H9 (cell line): ENCODE measurements around the gene ADARB2. TPM values are rescaled to one million over a fixed set of nuclear protein-coding genes. Genes with fewer than 3 reads are reported as not detected.

Source experiments
- DNase-seq: peaks from one replicate; pipeline ENCODE4 v3.0.0-alpha.2; 2017
- H2AFZ ChIP-seq: one replicate; pipeline ENCODE4 v1.6.1; 2013; ENCODE audit warnings: mild to moderate bottlenecking, low read length, control low read depth, moderate library complexity
- H2AK5ac ChIP-seq: 2 replicates; pipeline ENCODE4 v1.6.1; 2013; ENCODE audit warnings: low read length, control low read depth, mixed read lengths; ENCODE audit not compliant: insufficient read length
- H2BK120ac ChIP-seq: one replicate; pipeline ENCODE4 v1.6.1; 2013; ENCODE audit warnings: low read depth, mild to moderate bottlenecking, low read length, control low read depth, inconsistent platforms; ENCODE audit not compliant: poor library complexity, severe bottlenecking
- H2BK12ac ChIP-seq: 2 replicates; pipeline ENCODE4 v1.6.1; 2013; ENCODE audit warnings: low read length, control low read depth, mixed read lengths, low read depth; ENCODE audit not compliant: insufficient read length
- H2BK15ac ChIP-seq: 2 replicates; pipeline ENCODE4 v1.6.1; 2013; ENCODE audit warnings: low read depth, low read length, control low read depth
- H2BK20ac ChIP-seq: one replicate; pipeline ENCODE4 v1.6.1; 2013; ENCODE audit warnings: low read depth, mild to moderate bottlenecking, low read length, control low read depth, inconsistent platforms; ENCODE audit not compliant: poor library complexity, severe bottlenecking
- H2BK5ac ChIP-seq: 2 replicates; pipeline ENCODE4 v1.6.1; 2013; ENCODE audit warnings: low read length, control low read depth, mixed read lengths; ENCODE audit not compliant: insufficient read length
- H3K14ac ChIP-seq: 2 replicates; pipeline ENCODE4 v1.6.1; 2013; ENCODE audit warnings: low read length, control low read depth; ENCODE audit not compliant: insufficient read depth
- H3K18ac ChIP-seq: 2 replicates; pipeline ENCODE4 v1.6.1; 2013; ENCODE audit warnings: low read depth, mild to moderate bottlenecking, mixed read lengths, low read length, control low read depth; ENCODE audit not compliant: insufficient read length
- H3K23ac ChIP-seq: 2 replicates; pipeline ENCODE4 v1.6.1; 2013; ENCODE audit warnings: low read length, control low read depth, mixed read lengths, low read depth; ENCODE audit not compliant: insufficient read length
- H3K23me2 ChIP-seq: 2 replicates; pipeline ENCODE4 v1.6.1; 2013; ENCODE audit warnings: low read depth, mild to moderate bottlenecking, mixed read lengths, low read length, control low read depth; ENCODE audit not compliant: insufficient read length, poor library complexity, severe bottlenecking
- H3K27ac ChIP-seq: 2 replicates; pipeline ENCODE4 v1.5.1; 2013; ENCODE audit warnings: low read length, control low read depth, mixed read lengths, low read depth; ENCODE audit not compliant: insufficient read length
- H3K27me3 ChIP-seq: 2 replicates; pipeline ENCODE4 v1.6.1; 2013; ENCODE audit warnings: low read length, control low read depth, inconsistent platforms; ENCODE audit not compliant: insufficient read depth
- H3K4ac ChIP-seq: 2 replicates; pipeline ENCODE4 v1.6.1; 2013; ENCODE audit warnings: low read depth, mild to moderate bottlenecking, control low read depth, inconsistent platforms, low read length, moderate library complexity
- H3K4me1 ChIP-seq: 2 replicates; pipeline ENCODE4 v1.6.1; 2013; ENCODE audit warnings: low read length, control low read depth, inconsistent platforms; ENCODE audit not compliant: insufficient read depth
- H3K4me2 ChIP-seq: 2 replicates; pipeline ENCODE4 v1.6.1; 2013; ENCODE audit warnings: low read length, control low read depth, mixed read lengths; ENCODE audit not compliant: insufficient read length, insufficient read depth
- H3K56ac ChIP-seq: 2 replicates; pipeline ENCODE4 v1.6.1; 2013; ENCODE audit warnings: low read depth, mild to moderate bottlenecking, mixed read lengths, low read length, control low read depth; ENCODE audit not compliant: insufficient read length
- H3K79me1 ChIP-seq: 2 replicates; pipeline ENCODE4 v1.6.1; 2013; ENCODE audit warnings: low read depth, mild to moderate bottlenecking, moderate library complexity, low read length, control low read depth, inconsistent platforms; ENCODE audit not compliant: insufficient read depth, poor library complexity, severe bottlenecking
- H3K79me2 ChIP-seq: 2 replicates; pipeline ENCODE4 v1.6.1; 2013; ENCODE audit warnings: low read length, control low read depth, inconsistent platforms; ENCODE audit not compliant: insufficient read depth
- H3K9ac ChIP-seq: 2 replicates; pipeline ENCODE4 v1.6.1; 2013; ENCODE audit warnings: low read length, control low read depth, mixed read lengths; ENCODE audit not compliant: insufficient read length; ENCODE audit errors: extremely low read depth
- H3K9me3 ChIP-seq: one replicate; pipeline ENCODE4 v1.6.1; 2013; ENCODE audit warnings: low read depth, low read length, inconsistent platforms; ENCODE audit not compliant: control insufficient read depth
- H3T11ph ChIP-seq: one replicate; pipeline ENCODE4 v1.6.1; 2013; ENCODE audit warnings: mild to moderate bottlenecking, low read length, control low read depth, inconsistent platforms
- H4K20me1 ChIP-seq: one replicate; pipeline ENCODE4 v1.6.1; 2013; ENCODE audit not compliant: control insufficient read depth, insufficient read length, insufficient read depth
- H4K5ac ChIP-seq: 2 replicates; pipeline ENCODE4 v1.6.1; 2013; ENCODE audit warnings: low read depth, mild to moderate bottlenecking, mixed read lengths, low read length, control low read depth; ENCODE audit not compliant: insufficient read length
- H4K8ac ChIP-seq: replicated peaks from 2 replicates; pipeline ENCODE4 v1.6.1; 2013; ENCODE audit warnings: low read length, control low read depth, mixed read lengths, low read depth; ENCODE audit not compliant: insufficient read length
- H4K91ac ChIP-seq: 2 replicates; pipeline ENCODE4 v1.6.1; 2013; ENCODE audit warnings: low read depth, mild to moderate bottlenecking, moderate library complexity, mixed read lengths, low read length, control low read depth; ENCODE audit not compliant: insufficient read length
- H3K27ac Mint-ChIP-seq, 3 experiments: 2 replicates in 2 of 3; 3 replicates in 1 of 3; pipeline ENCODE4 v1.8.0; 2020 to 2021; ENCODE audit warnings: mixed read lengths in 3 of 3, mild to moderate bottlenecking in 1 of 3, moderate library complexity in 1 of 3
- H3K27me3 Mint-ChIP-seq: 2 replicates; pipeline ENCODE4 v1.8.0; 2021; ENCODE audit warnings: low read depth, mild to moderate bottlenecking, moderate library complexity, mixed read lengths
- H3K36me3 Mint-ChIP-seq, 3 experiments: 2 replicates in 2 of 3; 3 replicates in 1 of 3; pipeline ENCODE4 v1.8.0; 2020 to 2021; ENCODE audit warnings: low read depth in 3 of 3, mixed read lengths in 3 of 3; ENCODE audit not compliant: insufficient read depth in 1 of 3
- H3K4me1 Mint-ChIP-seq, 2 experiments: 2 replicates each; pipeline ENCODE4 v1.8.0; 2020; ENCODE audit warnings: mixed read lengths in 2 of 2
- H3K4me3 Mint-ChIP-seq, 2 experiments: 2 replicates in 1 of 2; 3 replicates in 1 of 2; pipeline ENCODE4 v1.8.0; 2020 to 2021; ENCODE audit warnings: mild to moderate bottlenecking in 2 of 2, mixed read lengths in 2 of 2, moderate library complexity in 1 of 2
- H3K9me3 Mint-ChIP-seq, 2 experiments: 2 replicates in 1 of 2; 3 replicates in 1 of 2; pipeline ENCODE4 v1.8.0; 2020; ENCODE audit warnings: mild to moderate bottlenecking in 2 of 2, mixed read lengths in 2 of 2, moderate library complexity in 1 of 2
- WGBS: extraction: QIAGEN DNeasy Blood & Tissue Kit; methylation state at CpG from one replicate; pipeline ENCODE4 v1.1.7; 2013; ENCODE audit warnings: missing lambda C conversion rate, low lambda C conversion rate, mixed read lengths; ENCODE audit not compliant: insufficient read length; ENCODE audit errors: extremely low coverage; 5-methylcytosine and 5-hydroxymethylcytosine counted together
- total RNA-seq: library from RNA; stranded (reverse); gene quantifications from 2 replicates; pipeline ENCODE4 v1.2.1, GENCODE V29; 2021
- TF ChIP-seq, protein P1 (sequence below): fragments of 200-600 bp; sonication (generic); conservative IDR thresholded peaks from 3 replicates; pipeline ENCODE4 v1.8.0; 2021; ENCODE audit warnings: antibody characterized with exemption, mild to moderate bottlenecking

ADARB2 gene
- total RNA-seq, 1 experiment from 2014 or later: 0.87 TPM

DNA sequence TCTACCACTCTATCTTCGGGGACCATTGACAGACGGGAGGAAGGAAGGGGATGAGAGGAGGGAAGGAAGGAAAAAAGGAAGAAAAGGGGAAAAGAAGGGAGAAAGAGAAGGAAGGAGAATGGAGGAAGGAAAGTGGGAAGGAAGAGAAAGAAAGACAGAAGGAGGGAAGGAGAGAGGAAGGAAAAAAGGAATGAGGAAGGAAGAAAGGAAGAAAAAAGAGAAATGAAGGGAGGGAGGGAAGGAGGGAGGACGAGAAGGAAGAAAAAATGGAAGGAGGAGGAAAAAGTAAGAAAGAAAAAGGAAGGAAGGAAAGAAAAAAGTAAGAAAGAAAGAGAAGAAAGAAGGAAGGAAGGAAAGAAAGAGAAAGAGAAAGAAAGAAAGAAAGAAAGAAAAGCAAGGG, 128.9 kb downstream of the ADARB2 start:
- H3K27me3 Mint-ChIP-seq: peaks cover 11% of the 10 kb centered on the region
- Histone ChIP-seq H2BK15ac (no peak overlapping the region), H4K8ac (no peak overlapping the region), H2AFZ (no peak overlapping the region), H3K23me2 (peaks cover 4% of the 10 kb centered on the region), H3K56ac (no peak overlapping the region), H3K18ac (no peak overlapping the region), H3K4me1 (no peaks in the 10 kb centered on the region), H3K9me3 (no peaks in the 10 kb centered on the region), H3K27ac (no peak overlapping the region), H3K79me1 (no peaks in the 10 kb centered on the region), H3T11ph (no peak overlapping the region), H3K79me2 (no peaks in the 10 kb centered on the region), H2AK5ac (no peak overlapping the region), H2BK12ac (no peak overlapping the region), H4K20me1 (no peaks in the 10 kb centered on the region), H4K91ac (no peak overlapping the region), H2BK120ac (no peak overlapping the region), H3K4ac (no peak overlapping the region), H2BK5ac (no peak overlapping the region), H4K5ac (no peak overlapping the region), H2BK20ac (no peak overlapping the region), H3K23ac (no peak overlapping the region), H3K4me2 (peak overlapping the region; percentile 49), H3K14ac (no peak overlapping the region), H3K27me3 (no peaks in the 10 kb centered on the region), H3K9ac (no peak overlapping the region)
- no peaks in the 10 kb centered on the region for H3K9me3 Mint-ChIP-seq
- H3K4me3 Mint-ChIP-seq: peak overlapping the region in 1 of 2 experiments; percentile 73; a peak in 3 of 5 replicates
- WGBS: 83% methylated on average over 1 of the region's 3 CpGs
- H3K4me1 Mint-ChIP-seq: peaks cover 29 to 34% of the 10 kb centered on the region in 2 experiments
- H3K27ac Mint-ChIP-seq: no peak overlapping the region
- no peak for DNase-seq
- TF ChIP-seq, protein P1, sequence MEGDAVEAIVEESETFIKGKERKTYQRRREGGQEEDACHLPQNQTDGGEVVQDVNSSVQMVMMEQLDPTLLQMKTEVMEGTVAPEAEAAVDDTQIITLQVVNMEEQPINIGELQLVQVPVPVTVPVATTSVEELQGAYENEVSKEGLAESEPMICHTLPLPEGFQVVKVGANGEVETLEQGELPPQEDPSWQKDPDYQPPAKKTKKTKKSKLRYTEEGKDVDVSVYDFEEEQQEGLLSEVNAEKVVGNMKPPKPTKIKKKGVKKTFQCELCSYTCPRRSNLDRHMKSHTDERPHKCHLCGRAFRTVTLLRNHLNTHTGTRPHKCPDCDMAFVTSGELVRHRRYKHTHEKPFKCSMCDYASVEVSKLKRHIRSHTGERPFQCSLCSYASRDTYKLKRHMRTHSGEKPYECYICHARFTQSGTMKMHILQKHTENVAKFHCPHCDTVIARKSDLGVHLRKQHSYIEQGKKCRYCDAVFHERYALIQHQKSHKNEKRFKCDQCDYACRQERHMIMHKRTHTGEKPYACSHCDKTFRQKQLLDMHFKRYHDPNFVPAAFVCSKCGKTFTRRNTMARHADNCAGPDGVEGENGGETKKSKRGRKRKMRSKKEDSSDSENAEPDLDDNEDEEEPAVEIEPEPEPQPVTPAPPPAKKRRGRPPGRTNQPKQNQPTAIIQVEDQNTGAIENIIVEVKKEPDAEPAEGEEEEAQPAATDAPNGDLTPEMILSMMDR: no peak
- H3K36me3 Mint-ChIP-seq: no peaks in the 10 kb centered on the region
